AG04450 (cell line): Measurements from ENCODE around the gene TEKT3. TPM values are rescaled to one million over a fixed set of nuclear protein-coding genes. Genes with fewer than 3 reads are reported as not detected.
A peak's percentile ranks its signal among the peaks of the same experiment; 100 is the strongest.

Experiments
- CTCF ChIA-PET: fragments of 300-600, 350-600 bp; formaldehyde crosslinking; extraction: SDS; loops from one replicate; lab custom pipeline; 2022; ENCODE audit warnings: antibody characterized with exemption, inconsistent platforms; lab: Charles Lee
- POLR2A ChIA-PET: fragments of 350-600 bp; formaldehyde crosslinking; extraction: SDS; loops from one replicate; lab custom pipeline; 2021; ENCODE audit warnings: antibody characterized with exemption, inconsistent platforms; lab: Yijun Ruan, JAX
- DNase-seq: peaks from one replicate; pipeline ENCODE4 v3.0.0-alpha.2; 2011; ENCODE audit warnings: low read depth, low spot score
- H3K27ac ChIP-seq: one replicate; pipeline ENCODE4 v1.5.1; 2012; ENCODE audit warnings: low read depth, low read length, control low read depth
- H3K27me3 ChIP-seq: one replicate; pipeline ENCODE4 v1.6.0; 2012; ENCODE audit warnings: low read length; ENCODE audit not compliant: control insufficient read depth, insufficient read depth
- H3K4me3 ChIP-seq: 2 replicates; pipeline ENCODE4 v1.5.1; 2011; ENCODE audit warnings: mild to moderate bottlenecking, low read depth, low read length, control low read depth
- H3K9me3 ChIP-seq: 2 replicates; pipeline ENCODE4 v1.5.1; 2012; ENCODE audit warnings: low read length; ENCODE audit not compliant: control insufficient read depth, insufficient read depth
- CTCF ChIP-seq: IDR thresholded peaks from 2 replicates; pipeline ENCODE4 v1.5.1; 2011; ENCODE audit warnings: low read depth, low read length, control low read depth, inconsistent platforms
- polyA plus RNA-seq: library from polyadenylated mRNA; depleted of rRNA; stranded (reverse); fragments of >200 nt; gene quantifications from 2 replicates; pipeline ENCODE4 v1.2.3, GENCODE V29; 2011

TEKT3 gene
- polyA plus RNA-seq, 1 experiment = 0.69 TPM

- peaks cover 7% of the 10 kb centered on the region for H3K27me3 ChIP-seq
- POLR2A ChIA-PET = no interaction called here
- CTCF ChIA-PET = no interaction called here
- no peak overlapping the region for H3K27ac ChIP-seq
- no peaks in the 10 kb centered on the region; the same call in 1 of the 2 replicates for H3K9me3 ChIP-seq
- no peak for DNase-seq
- no peak for TF ChIP-seq CTCF
- no peak overlapping the region for H3K4me3 ChIP-seq
Measured at GRCh38 chr17:15269780-15270089, 71.7 kb downstream of the TEKT3 start.

GRCh38 chr17:15269087-15269779 lies 72.2 kb downstream of the TEKT3 start:
- Histone ChIP-seq H3K27me3 (peaks cover 7% of the 10 kb centered on the region), H3K27ac (no peak overlapping the region), H3K4me3 (no peak overlapping the region), H3K9me3 (no peaks in the 10 kb centered on the region; the same call in 1 of the 2 replicates)
- no peak for DNase-seq
- ChIA-PET CTCF (no interaction called here), POLR2A (no interaction called here)
- TF ChIP-seq CTCF = no peak

GRCh38 chr17:15268461-15268860 lies 72.9 kb downstream of the TEKT3 start:
- H3K27ac ChIP-seq = no peak overlapping the region
- peaks cover 7% of the 10 kb centered on the region for H3K27me3 ChIP-seq
- TF ChIP-seq CTCF = no peak
- DNase-seq = no peak
- CTCF ChIA-PET = interaction anchor here (0.6 kb wide), 1 partner anchor 38 kb away, joined by 6 read pairs; no protein-coding TSS in a partner anchor
- H3K4me3 ChIP-seq = no peak overlapping the region
- no peaks in the 10 kb centered on the region for H3K9me3 ChIP-seq
- POLR2A ChIA-PET = no interaction called here

GRCh38 chr17:15267996-15268395 lies 73.4 kb downstream of the TEKT3 start:
- POLR2A ChIA-PET = no interaction called here
- H3K27me3 ChIP-seq = peaks cover 7% of the 10 kb centered on the region
- CTCF ChIA-PET = interaction anchor here (0.6 to 2.1 kb wide), 2 partner anchors 39 to 235 kb away, joined by 6 to 10 read pairs; no protein-coding TSS in a partner anchor

More at GRCh38 chr17:15267996-15268395, 73.4 kb downstream of the TEKT3 start:
- Histone ChIP-seq H3K27ac (no peak overlapping the region), H3K4me3 (no peak overlapping the region), H3K9me3 (no peaks in the 10 kb centered on the region)
- DNase-seq = no peak
- peak; percentile 33 for TF ChIP-seq CTCF
